Daoy (cell line): ENCODE data around the gene ARL16. TPM values are rescaled to one million over a fixed set of nuclear protein-coding genes. Genes with fewer than 3 reads are reported as not detected.

Experiments used
- DNase-seq: peaks from one replicate; pipeline ENCODE4 v3.0.0-alpha.2; 2015; ENCODE audit warnings: low read depth
- total RNA-seq: library from RNA; depleted of rRNA; stranded (reverse); fragments of >200 nt; shearing (Covaris generic); gene quantifications from 2 replicates; pipeline ENCODE4 v1.2.3, GENCODE V29; 2014; rRNA removed

ARL16 gene, protein sequence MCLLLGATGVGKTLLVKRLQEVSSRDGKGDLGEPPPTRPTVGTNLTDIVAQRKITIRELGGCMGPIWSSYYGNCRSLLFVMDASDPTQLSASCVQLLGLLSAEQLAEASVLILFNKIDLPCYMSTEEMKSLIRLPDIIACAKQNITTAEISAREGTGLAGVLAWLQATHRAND
- total RNA-seq = 66.3 and 76.4 TPM in 2 replicates

GRCh38 chr17:81683584-81684441, at the start of gene ARL16, which contains the start of gene HGS:
Gene ARL16, minus strand, starts transcription at chr17:81683797. Its CDS starts 44 bp downstream, at chr17:81683753.
Gene HGS, plus strand, starts transcription at chr17:81684011. Its CDS starts 56 bp downstream, at chr17:81684067.
- peak; percentile 99 for DNase-seq

DNA sequence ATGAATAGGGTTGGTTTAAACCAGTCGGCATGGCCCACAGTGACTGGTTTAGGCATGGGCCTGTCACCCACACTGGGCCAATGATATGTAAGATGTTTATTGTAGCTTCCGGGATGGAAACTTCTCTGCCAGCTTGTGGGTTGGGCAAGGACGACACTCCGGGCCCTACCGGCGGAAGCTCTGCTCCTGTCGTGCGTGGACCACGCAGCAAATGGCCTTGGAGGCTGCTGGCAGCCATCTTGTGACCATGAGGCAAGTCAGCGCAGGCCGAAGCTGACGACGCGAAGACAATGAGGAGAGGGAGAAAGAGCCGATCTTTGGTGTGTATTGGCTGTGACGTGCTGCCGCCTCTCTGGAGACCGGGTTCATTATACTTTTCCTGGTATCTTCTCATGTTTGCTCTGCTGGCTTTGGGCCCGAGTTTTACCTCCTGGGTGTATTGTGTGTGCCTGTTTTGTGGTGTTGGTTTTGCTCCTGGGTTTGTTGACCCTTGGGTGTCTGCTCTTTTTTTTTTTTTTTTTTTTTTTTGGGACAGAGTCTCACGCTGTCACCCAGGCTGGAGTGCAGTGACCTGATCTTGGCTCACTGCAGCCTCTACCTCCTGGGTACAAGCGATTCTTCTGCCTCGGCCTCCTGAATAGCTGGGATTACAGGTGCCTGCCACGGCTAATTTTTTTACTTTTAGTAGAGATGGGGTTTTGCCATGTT, 43.9 kb upstream of the ARL16 start:
- DNase-seq = no peak

DNA sequence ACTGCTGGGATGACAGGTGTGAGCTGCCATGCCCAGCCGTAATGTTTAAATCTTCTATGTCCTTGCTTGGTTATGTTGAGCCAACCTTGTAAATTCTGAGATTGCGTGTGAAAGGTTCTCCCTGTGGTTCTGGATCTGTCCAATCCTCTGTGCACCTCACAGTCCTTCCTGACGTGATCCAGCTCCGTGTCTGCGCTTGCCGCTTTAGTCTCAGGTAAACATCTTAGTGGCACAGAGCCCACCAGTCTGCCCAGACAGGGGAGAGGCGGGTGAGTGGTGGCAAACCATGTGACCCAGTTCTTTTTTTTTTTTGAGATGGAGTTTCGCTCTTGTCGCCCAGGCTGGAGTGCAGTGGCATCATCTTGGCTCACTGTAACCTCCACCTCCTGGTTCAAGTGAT, 42.4 kb upstream of the ARL16 start:
- DNase-seq = no peak

DNA sequence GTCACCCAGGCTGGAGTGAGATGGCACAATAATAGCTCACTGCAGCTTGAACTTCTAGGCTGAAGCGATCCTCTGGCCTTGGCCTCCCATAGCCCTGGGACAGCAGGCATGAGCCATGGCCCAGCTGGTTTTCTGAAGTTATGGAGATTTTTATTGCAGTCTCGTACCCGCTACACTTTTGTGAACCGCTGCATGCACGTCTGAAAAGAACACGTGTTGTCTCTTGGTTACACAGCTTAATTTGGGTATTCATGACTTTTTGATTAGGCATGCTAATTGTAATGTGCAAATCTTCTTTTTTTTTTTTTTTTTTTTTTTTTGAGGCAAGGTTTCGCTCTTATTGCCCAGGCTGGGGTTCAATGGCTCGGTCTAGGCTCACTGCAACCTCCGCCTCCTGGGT, 41.8 kb upstream of the ARL16 start:
- DNase-seq = no peak

DNA sequence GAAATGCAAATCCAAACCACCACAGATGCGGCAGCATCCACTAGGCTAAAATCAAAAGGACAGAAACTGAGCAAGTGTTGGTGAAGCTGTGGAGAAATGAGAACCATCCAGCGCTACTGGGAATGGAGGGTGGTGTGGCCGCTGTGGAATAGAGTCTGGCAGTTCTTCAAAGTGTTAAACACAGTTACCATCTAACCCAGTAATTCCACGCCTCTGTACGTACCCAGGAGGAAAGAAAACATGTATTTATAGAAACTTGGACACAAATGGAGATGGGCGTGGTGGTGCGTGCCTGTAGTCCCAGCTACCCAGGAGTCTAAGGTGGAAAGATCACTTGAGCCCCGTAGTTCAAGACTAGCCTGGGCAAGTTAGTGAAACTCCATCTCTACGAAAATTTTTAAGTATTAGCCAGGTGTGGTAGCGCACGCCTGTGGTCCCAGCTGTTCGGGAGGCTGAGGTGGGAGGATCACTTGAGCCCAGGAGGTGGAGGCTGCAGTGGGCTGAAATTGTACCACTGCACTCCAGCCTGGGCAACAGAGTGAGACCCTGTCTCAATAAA, 40.1 kb upstream of the ARL16 start:
- no peak for DNase-seq

DNA sequence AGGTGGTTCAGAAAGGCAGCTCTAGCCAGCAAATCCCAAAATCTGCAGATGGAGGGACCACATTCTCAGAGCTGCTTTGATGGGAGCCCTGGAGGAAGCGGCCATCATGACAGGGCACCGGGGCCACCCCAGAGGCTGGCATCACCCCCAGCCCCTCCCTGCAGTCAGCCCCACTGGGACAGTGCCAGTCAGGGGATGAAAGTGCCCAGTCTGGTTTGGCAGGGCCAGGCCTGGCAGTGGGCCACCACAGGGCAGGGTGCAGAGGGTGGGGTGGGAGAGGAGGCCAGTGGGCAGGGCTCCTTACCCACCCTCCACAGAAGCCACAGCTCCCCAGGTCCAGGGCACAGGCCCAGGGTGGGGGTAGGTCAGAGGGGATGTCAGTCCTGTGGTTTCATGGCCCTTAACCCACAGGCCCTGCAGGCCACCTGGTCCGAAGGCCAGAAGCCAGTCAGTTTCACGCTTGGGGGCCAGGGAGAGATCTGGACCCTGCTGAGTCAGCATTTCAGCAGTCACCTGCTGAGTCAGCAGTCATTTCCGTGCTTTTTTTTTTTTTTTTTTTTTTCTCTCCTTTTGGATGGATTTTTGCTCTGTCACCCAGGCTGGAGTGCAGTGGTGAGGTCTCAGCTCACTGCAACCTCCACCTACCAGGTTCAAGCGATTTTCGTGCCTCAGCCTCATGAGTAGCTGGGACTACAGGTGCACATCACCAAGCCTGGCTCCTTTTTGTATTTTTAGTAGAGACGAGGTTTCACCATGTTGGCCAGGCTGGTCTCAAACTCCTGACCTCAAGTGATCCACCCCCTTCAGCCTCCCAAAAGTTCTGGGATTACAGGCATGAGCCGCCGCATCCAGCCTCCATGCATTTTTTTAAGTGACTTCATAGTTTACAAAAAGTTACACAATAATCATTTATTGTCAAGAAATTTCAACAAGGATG, 38.9 kb upstream of the ARL16 start:
- DNase-seq = no peak

DNA sequence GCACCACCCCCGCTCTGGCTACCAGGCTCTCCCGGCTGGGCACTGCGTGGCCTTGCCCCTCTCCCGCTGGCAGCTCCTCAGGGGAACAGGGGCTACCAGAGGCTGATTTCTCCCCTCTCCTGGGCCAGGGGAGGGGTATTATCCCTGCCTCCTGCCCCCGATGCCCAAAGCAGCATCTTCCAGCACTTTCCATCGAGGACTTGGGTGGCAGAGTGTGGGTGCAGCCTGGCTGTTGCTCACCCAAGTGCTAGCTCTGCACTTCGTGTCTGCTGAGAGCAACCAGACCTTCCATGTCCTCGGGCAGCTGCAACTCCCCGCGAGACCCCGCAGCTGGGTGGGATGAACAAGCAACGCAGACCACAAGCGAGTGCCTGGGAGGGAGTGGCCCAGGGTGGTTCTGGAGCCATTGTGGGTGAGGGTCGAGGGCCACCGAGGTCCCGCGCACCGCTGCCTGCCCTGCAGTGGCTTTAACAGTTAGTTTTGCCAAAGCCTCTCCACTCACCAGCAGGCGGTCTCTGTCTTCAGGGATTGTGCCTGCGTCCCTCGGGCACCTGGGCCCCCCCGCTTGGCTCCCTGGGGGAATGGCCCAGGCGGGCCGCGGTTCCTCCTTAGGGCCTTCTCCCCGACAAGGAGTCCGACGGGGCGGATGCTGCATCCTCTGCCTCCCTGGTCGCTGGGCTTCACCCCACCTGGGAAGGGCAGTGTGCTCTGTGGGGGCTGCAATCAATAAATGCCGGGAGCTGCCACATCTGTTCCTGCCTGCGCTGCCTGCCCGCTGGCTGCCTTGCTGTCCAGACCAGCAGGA, 36.9 kb upstream of the ARL16 start:
- DNase-seq = no peak

- no peak for DNase-seq
These were observed 36.0 kb upstream of the ARL16 start for GRCh38 chr17:81719410-81720266.

- no peak for DNase-seq
These were observed 34.1 kb upstream of the ARL16 start for GRCh38 chr17:81717766-81718089.

- DNase-seq = no peak
These were observed 33.6 kb upstream of the ARL16 start for GRCh38 chr17:81717049-81717765.

GRCh38 chr17:81716674-81716996, 33.0 kb upstream of the ARL16 start:
- no peak for DNase-seq

GRCh38 chr17:81715872-81716673, 32.5 kb upstream of the ARL16 start:
- DNase-seq = no peak

GRCh38 chr17:81715107-81715871, 31.7 kb upstream of the ARL16 start:
- no peak for DNase-seq

DNA sequence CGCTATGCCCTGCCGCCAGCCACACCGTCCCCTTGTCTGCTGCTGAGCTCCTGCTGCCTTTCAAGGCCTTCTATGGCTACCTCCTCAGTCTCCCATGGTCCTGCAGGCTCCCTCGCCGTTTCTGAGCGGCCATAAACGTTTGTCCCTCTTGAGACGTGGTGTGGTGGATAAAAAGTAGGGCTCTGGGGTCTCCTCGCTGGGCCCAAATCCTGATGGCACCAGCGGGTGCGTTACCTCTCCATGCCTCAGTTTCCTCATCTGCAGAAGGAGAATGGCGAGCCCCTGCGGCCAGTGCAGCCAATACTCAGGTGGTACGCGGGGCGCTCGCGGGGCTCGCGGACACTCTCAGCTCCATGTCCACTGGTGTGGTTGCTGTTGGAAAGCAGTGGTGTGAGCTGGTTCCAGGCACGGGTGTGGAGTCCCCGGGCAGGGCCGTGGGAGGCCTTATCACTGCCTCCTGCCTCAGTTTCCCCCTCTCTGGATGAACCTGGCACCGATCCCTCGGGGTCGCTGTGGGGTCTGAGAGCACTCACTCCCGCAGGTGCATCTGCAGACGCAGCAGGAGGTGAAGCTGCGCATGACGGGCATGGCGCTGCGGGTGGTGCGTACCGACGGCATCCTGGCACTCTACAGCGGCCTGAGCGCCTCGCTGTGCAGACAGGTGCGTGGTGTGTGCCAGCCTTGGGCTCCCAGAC, 31.0 kb upstream of the ARL16 start:
- DNase-seq = no peak

GRCh38 chr17:81713556-81714411, 30.2 kb upstream of the ARL16 start:
- DNase-seq = no peak
